Left renal cortex interstitium (tissue), 4 donors: Measurements from ENCODE around the gene SYNE1. TPM values are rescaled to one million over a fixed set of nuclear protein-coding genes. Genes with fewer than 3 reads are reported as not detected.

Experiments
- DNase-seq, 4 donors: peaks; one replicate each; pipeline ENCODE4 v3.0.0-alpha.2; 2013; ENCODE audit warnings: low read depth in 4 of 4, low spot score in 2 of 4, missing footprints in 1 of 4
- polyA plus RNA-seq, 4 donors: library from polyadenylated mRNA; unstranded; fragments of 120-200 nt; gene quantifications; one replicate each; pipeline ENCODE4 v1.2.1, GENCODE V29; 2013; ENCODE audit not compliant: insufficient read length in 4 of 4

The SYNE1 gene
- polyA plus RNA-seq, 4 donors, result 85.2 to 106 (median 101) TPM

DNA sequence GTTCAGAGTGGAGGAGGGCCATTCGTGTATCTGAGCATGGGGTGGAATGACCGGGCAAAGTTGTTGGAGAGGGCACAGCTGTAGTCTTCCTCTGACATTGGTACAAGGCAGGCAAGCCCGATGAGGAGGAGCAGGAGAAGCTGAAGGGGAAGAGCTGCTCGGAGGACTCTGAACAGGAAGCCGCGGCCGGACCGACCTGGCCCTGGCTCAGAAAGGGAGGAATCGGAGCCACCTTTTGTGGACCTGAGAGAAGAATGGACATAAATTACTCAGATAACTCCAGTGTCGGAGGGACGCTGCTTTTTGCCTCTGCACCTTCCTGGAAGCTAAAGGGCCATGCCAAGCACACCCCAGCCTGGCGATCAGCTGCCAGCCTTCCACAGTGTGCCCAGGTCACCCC, 514.7 kb downstream of the SYNE1 start:
- no peak for DNase-seq

DNA sequence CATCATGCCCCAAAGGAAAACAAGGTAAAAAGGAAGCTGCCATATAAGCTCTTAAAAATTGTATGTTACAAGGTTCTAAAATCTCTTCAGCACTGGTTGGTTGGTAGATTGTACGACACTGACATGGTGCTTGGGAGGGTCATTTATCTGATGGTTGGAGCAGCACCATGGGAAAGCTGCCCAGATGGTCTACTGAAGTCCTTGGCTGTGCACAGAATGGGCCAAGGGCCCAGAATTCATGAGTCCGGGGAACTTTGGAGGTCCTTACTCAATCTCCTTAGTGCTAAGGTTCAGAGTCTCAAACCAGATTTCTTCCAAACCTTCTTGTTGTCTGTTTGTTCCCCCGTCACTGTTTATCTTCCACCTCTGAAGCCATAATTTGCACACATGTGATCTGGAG, 515.3 kb downstream of the SYNE1 start:
- DNase-seq, result no peak

DNA sequence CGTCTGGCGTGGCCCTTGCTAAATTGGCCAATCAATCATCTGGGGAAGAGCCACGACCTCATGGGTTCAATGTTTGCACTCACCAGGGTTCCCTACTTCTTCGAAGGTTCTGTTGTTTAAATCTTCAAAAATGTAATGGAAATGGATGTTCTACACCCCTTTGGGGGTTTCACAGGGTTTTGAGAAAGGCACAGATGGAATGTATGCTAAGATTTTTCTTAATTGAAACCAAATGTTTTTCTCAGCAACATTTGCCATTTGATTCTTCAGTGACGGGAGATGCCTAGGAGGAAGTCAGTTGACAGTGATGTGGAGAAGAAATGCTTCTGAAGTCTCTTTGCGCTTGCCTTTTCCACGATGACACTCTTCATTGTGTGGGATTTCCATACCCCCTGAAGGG, 517.3 kb downstream of the SYNE1 start:
- DNase-seq, result no peak

DNA sequence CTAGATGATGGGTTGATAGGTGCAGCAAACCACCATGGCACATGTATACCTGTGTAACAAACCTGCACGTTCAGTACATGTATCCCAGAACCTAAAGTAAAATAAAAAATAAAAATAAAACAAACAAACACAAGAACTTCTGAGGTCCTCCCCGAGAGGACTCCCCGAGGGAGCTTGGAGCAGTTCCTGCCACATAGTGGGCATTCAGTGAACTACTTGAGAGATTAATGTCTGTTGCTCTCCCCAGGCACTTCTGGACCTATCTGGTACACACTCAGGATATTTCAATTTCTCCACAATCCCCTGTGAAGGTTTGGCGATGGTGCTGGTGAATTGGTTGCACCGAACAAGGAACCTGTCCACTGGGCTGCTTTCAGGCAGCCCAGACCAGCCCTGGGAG, 518.5 kb downstream of the SYNE1 start:
- no peak for DNase-seq

DNA sequence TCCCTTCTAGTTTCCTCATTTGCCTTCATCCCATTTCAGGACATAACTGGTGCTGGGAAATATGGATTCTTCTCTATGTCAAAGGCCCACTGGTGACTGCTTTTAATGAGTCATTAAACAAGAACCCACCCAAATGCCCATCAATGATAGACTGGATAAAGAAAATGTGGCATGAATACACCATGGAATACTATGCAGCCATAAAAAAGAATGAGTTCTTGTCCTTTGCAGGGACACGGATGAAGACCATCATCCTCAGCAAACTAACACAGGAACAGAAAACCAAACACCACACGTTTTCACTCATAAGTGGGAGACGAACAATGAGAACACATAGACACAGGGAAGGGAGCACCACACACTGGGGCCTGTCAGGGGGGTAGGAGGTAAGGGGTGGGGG, 518.9 kb downstream of the SYNE1 start:
- no peak for DNase-seq

DNA sequence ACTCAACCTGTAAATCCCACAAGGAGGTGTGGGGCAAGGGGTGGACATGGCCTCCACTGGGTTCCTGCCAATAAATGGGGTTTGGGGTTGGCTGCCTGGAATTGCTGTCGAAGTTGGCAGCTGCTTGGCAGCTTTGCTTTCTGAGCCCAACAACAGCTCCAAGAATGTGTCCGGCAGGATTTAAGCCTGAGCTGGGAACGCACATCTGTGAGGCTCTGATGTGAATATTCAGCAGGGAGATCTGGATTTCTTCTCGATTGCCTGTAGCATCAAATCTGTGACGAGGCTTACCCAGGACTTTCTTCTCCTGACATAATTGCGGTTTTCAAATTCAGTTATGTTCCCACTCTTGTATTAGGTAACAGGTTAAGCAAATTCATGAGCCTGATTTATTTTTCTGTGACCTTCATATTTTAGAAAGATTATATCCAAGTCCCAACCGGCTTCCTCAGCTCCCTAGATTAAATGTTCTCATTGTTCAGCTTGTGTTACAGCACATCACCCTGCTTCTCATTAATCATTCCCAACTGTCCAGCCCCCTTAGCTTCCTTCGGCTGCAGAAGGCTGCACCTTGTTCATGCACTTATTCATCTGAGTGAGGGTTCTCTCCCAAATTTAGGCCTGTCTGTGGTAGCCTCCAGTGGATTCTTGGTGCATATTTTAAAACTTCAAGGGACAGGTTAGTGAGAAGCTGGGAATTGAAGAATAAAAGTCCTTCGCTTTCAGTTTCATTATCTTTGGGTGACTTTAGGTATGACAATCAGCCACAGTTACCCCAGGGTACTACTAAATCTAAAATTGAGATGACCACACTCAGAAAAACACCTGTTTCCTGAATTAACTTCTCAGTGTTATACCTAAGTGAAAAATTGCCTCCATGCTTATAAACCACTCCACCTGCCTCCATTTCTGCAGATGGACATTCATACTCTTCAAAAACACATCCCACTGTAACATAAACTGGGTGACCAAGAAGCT, 519.7 kb downstream of the SYNE1 start:
- DNase-seq, result no peak

DNA sequence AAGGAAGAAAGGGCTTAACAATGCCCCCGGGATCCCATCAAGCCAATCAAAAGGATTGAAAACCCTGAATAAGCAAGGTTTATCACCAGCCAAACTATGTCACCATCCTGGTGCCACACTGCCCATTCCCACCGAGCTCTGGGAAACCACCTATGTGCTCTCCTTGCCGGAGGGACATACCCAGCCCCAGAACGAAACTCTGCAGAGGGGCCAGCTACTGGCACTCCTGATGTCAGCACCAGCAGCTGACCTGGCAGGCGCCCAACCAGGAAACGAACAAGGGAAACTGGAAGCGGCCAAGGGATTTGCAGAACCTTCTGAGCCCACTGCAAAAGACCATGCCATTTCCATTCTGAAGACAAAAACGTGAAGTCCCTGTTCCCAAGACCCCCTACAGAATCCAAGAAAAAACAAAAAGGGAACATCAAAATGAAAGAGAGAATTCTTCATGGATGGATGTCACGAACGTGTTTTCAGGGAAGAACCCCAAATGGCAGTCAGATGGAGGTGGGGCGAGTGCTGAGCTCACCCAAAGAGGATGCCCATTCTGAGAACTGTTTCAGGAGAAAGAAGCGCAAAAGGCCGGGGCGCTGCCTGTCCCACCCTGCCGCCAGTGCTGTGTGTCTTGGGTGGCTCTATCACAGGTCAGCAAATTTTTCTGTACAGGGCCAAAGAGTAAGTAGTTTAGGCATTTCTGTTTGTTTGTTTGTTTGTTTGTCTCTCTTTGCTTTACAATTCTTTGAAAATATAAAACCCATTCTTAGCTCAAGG, 524.5 kb downstream of the SYNE1 start:
- no peak for DNase-seq

DNA sequence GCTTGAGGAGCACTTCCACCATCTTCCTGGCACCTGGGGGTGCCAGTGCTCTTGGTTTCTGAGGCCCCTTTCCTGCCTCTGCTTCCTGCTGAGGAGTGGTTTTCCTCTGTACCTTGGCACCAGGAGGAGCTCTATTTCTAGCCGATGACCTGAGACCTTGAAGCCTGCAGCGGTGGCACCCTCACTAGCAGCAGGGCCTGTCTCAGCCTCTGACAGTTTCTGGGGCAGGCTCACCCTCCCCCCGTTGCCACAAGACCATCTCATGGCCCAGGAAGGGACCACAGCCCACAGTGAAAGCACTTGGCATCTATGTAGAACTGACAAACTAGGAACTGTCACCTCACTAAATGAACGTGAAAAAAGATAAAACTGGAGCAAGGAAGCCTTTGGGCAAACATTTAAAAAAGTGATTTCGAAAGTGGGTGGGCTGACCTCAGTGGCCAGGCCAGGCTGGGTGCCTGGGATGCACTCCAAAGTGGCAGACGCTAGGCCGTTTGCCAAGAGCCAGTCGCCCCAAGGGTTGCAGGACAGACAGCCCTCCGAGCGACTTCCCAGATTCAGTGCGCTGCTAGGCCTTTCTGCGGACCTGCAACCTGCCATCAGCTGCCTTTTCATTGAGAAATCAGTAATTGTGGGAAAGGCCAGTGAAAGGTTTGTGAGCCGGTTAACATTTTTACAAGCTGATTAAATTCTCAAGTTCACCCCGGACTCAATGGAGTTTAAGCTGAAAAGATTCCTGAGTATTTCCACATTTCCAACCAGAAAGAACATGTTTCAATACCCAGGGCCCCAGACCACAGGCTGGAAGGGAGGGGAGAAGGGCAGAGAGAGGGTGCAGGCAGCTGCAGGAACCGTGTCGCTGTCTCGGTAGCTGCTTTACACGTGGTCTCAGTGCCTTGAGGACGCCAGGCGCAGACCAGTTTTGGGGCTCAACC, 526.0 kb downstream of the SYNE1 start:
- no peak for DNase-seq

DNA sequence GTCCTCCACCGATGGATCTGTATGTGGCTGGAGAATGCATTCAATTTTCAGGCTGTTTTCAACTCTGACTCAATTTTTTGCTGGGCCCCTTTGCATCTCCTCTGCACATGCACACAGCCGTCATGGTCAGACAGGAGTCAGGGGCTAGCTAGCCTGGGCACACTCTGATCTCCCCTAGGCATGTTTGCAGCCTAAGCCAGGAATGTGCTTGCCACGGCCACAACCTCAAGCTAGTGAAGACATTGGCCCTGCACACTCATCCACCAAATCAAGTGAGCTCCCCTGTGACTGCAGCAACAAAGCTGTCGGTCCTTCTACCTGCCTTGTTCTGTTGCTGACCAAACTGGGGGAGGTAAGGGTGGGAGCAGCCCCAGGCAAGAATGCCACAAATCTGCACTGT, 529.2 kb downstream of the SYNE1 start:
- DNase-seq, result no peak

DNA sequence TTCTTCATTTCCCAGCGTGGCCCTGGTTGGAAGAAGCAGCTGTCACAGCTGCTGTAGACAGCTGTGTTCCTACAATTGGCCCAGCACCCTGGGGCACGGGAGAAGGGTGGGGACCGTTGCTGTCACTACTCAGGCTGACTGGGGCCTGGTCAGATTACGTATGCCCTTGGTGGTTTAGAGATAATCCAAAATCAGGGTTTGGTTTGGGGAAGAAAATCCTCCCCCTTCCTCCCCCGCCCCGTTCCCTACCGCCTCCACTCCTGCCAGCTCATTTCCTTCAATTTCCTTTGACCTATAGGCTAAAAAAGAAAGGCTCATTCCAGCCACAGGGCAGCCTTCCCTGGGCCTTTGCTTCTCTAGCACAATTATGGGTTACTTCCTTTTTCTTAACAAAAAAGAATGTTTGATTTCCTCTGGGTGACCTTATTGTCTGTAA, 537.0 kb downstream of the SYNE1 start:
- DNase-seq, result no peak

DNA sequence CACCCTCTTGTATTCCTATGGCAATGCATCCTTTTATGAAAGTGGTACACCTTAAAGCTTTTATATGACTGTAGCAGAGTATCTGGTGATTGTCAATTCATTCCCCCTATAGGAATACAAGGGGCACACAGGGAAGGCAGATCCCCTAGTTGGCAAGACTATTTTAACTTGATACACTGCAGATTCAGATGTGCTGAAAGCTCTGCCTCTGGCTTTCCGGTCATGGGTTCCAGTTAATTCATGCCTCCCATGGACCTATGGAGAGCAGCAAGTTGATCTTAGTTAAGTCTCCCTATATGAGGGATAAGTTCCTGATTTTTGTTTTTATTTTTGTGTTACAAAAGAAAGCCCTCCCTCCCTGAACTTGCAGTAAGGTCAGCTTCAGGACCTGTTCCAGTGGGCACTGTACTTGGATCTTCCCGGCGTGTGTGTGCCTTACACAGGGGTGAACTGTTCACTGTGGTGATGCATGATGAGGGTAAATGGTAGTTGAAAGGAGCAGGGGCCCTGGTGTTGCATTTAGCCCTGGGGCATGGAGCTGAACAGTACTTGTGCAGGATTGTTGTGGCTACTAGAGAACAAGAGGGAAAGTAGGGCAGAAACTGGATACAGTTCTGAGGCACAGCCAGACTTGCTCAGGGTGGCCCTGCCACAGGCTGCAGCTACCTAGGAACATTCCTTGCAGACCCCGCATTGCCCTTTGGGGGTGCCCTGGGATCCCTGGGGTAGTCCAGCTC, 537.5 kb downstream of the SYNE1 start:
- DNase-seq, result no peak

DNA sequence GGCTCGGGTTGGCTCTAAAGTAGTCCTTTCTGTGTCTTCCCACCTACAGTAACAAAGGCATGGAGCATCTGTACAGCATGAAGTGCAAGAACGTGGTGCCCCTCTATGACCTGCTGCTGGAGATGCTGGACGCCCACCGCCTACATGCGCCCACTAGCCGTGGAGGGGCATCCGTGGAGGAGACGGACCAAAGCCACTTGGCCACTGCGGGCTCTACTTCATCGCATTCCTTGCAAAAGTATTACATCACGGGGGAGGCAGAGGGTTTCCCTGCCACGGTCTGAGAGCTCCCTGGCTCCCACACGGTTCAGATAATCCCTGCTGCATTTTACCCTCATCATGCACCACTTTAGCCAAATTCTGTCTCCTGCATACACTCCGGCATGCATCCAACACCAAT, 538.5 kb downstream of the SYNE1 start:
- DNase-seq, result no peak

DNA sequence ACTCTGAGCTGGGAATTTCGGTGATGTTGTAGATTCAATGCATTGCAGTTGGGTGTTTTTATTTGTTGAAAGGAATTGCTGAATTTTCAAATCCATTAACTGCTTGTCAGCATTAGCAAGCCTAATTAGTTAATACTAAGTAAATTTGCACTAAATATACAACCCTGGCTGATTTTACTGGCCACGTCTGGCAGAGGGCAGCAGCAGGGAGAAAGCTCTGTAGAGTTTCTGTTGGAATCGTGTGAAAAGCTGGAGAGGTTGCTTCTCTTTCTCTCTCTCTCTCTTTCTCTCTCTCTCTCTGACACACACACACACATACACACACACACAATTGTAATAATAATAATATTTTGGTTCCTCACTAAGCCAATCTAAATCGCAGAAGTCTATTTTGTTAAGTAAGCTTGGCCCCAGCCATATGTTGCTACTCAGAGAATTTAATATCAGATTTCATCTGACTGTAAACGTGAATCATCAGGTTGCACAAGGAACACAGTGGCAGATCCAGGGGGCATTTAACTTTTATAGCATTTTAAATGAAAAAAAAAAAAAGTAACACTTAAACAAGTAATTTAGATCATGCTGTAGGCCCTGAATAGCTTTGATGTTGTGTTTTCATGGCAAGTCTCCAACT, 540.2 kb downstream of the SYNE1 start:
- no peak for DNase-seq

DNA sequence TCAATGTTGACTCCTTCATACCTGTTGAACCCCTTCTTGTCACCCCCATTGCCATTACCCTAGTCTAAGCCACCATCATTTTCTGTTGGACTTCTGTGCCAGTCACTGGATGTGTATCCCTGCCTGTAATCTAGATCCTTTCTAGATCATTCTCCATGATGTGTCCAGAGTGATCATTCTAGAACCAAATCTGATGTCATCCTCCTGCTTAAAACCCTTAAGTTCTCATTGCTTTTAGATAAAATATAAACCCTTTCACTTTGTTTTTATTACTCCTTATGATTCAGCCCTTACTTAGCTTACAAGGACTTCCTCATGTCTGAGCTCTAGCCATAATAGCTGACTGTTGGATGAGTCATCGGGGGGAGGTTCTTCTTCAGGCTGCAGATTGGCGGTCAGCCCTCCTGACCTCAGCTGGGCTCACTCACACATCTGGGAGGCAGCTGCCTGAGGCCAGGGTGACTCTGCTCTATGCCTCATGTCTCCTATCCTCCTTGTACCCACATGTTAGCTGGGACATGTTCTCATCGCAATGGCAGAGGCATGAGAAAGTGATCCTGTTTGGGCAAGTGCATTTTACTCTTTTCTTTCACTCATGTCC, 542.1 kb downstream of the SYNE1 start:
- no peak for DNase-seq

DNA sequence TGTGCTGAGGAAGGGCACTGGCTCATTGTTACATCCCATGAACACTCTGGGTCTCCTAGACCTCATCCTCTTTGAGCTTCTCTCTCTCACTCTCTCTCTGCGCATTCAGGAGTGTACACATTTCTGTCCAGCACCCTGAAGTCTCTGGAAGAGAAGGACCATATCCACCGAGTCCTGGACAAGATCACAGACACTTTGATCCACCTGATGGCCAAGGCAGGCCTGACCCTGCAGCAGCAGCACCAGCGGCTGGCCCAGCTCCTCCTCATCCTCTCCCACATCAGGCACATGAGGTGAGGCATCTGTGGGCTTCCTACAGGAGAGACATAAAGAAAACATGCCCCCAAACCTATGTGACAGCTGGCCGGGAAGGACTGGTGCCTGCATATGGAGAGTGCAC, 542.9 kb downstream of the SYNE1 start:
- no peak for DNase-seq

DNA sequence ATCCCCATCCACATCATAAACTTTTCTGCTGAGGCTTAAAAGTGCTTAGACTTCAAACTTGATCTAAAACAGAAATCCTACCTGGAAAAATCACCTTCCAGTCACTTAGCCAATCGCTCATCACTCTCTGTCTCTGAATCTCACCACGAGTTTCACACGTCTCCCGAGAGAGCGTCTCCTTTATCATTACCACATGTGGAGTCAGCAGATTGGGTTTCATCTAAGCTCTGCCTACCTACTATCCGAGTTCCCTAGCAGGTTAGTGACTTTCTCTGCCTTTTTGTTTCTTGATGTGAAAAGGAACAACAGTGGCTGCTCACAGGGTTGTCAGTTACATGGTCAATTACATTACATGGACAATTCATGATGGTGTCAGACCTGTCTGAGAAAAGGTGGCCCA, 543.5 kb downstream of the SYNE1 start:
- no peak for DNase-seq

DNA sequence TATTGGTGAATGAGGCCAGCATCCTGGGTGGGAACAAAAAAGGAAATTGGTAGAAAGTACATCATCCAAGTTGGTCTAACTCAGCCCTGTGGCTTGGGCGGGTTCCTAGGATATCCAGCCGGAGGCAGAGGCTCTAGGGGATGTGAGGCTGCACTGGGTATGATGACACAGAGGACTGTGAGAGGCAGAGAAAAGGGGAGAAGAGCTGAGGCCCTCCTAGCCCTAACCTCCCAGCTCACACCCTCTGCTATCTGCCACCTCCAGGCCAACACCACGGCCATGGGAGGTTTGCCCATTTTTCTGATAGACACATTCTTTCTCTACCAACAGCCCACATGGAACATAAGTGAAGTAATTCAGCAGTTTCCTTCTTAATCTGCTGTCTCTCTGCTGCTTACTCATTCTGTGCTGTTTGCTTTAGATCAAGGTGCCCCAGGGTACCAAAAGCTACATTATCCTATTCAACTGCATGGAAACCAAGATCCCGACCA, 545.3 kb downstream of the SYNE1 start:
- no peak for DNase-seq

DNA sequence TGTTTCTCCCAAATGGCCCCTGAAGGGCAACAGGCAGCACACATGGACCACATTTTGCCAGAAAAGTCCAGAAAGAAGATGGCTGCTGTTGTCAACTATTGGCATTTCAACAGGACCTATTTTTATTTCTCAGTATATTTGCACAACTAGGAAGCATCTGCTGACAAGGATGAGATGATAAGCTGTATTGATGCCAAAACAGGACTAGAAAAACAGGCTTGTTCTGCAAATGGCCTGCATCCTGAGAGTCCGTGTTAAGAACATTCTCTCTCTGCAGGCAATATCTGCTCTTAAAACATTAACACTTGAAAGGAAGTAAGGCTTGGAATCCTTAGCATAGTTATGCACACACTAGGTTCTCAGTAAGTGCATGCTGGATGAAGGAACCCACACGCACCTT, 546.0 kb downstream of the SYNE1 start:
- no peak for DNase-seq

DNA sequence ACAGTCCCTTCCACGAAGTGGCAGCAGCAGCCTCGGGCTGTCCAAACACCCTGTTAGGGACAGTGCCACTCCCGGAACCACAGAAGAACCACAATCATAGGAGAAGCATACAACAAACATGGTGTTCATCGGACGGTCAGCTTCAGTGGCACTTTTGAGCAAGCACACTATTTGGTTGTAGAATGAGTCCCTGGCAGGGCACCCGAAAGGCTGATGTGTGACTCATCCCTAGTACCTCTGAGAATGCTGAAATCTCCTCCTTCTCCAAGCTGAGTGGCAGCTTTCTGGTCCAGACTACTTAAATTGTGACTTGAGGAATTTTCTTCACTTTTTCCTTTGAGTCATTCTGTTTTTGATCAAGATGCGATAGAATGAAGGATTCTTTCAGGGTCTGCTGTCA, 547.2 kb downstream of the SYNE1 start:
- DNase-seq, result no peak
